ENCODE data around the gene PUDP. TPM values are rescaled to one million over a fixed set of nuclear protein-coding genes. Genes with fewer than 3 reads are reported as not detected.

PUDP gene
- total and polyA plus RNA-seq, 4 donors = 5.3 to 9.4 (median 6.8) TPM

DNA sequence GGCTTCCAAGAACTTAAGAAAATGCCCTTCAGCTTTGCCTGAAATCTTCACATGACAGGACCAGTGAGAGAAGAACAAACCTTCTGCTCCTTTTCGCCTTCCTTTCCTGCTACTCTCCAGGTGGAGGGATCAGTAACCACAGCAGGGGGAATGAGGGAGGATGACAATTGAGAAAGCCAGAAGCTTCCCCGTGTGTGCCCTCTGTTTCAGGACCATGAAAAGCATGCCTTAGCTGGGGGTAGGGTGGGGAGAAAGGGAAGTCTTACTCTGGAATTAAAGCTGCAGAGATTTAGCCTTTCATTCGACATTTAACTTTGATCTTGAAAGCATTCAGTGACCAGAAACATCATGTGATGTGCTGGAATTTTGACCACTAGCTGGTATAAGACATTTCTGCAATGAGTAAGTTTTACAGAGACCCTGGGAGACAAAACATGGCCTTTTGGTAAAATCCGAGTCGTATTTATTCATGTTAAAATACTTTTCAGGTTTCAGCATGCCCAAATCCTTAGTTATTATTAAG is 10.6 kb upstream of the PUDP start:
- no peak for TF ChIP-seq TAF1 (conservative IDR thresholded peaks at IDR 0.05)
- TF ChIP-seq, protein P1, sequence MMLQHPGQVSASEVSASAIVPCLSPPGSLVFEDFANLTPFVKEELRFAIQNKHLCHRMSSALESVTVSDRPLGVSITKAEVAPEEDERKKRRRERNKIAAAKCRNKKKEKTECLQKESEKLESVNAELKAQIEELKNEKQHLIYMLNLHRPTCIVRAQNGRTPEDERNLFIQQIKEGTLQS (IDR thresholded peaks at IDR 0.05) = no peak
- TF ChIP-seq RXRA (IDR thresholded peaks at IDR 0.05) = no peak
- TF ChIP-seq, protein P2, sequence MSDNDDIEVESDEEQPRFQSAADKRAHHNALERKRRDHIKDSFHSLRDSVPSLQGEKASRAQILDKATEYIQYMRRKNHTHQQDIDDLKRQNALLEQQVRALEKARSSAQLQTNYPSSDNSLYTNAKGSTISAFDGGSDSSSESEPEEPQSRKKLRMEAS (IDR thresholded peaks at IDR 0.05) = no peak
- TF ChIP-seq EGR1 (IDR thresholded peaks at IDR 0.05; ENCODE audit: low read depth in 2 of 2) = no peak
- TF ChIP-seq SP1 (IDR thresholded peaks at IDR 0.05) = no peak
- TF ChIP-seq JUND (IDR thresholded peaks at IDR 0.05) = no peak
- TF ChIP-seq GABPA (IDR thresholded peaks at IDR 0.05 in 1 of 2, conservative IDR thresholded peaks at IDR 0.05 in 1 of 2) = no peak
- TF ChIP-seq NR2F2 (IDR thresholded peaks at IDR 0.05) = no peak
- no peak for TF ChIP-seq FOXA1 (IDR thresholded peaks at IDR 0.05)
- TF ChIP-seq RAD21 (IDR thresholded peaks at IDR 0.05) = no peak
- TF ChIP-seq, protein P3, sequence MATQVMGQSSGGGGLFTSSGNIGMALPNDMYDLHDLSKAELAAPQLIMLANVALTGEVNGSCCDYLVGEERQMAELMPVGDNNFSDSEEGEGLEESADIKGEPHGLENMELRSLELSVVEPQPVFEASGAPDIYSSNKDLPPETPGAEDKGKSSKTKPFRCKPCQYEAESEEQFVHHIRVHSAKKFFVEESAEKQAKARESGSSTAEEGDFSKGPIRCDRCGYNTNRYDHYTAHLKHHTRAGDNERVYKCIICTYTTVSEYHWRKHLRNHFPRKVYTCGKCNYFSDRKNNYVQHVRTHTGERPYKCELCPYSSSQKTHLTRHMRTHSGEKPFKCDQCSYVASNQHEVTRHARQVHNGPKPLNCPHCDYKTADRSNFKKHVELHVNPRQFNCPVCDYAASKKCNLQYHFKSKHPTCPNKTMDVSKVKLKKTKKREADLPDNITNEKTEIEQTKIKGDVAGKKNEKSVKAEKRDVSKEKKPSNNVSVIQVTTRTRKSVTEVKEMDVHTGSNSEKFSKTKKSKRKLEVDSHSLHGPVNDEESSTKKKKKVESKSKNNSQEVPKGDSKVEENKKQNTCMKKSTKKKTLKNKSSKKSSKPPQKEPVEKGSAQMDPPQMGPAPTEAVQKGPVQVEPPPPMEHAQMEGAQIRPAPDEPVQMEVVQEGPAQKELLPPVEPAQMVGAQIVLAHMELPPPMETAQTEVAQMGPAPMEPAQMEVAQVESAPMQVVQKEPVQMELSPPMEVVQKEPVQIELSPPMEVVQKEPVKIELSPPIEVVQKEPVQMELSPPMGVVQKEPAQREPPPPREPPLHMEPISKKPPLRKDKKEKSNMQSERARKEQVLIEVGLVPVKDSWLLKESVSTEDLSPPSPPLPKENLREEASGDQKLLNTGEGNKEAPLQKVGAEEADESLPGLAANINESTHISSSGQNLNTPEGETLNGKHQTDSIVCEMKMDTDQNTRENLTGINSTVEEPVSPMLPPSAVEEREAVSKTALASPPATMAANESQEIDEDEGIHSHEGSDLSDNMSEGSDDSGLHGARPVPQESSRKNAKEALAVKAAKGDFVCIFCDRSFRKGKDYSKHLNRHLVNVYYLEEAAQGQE (IDR thresholded peaks at IDR 0.05) = no peak
- TF ChIP-seq, protein P4, sequence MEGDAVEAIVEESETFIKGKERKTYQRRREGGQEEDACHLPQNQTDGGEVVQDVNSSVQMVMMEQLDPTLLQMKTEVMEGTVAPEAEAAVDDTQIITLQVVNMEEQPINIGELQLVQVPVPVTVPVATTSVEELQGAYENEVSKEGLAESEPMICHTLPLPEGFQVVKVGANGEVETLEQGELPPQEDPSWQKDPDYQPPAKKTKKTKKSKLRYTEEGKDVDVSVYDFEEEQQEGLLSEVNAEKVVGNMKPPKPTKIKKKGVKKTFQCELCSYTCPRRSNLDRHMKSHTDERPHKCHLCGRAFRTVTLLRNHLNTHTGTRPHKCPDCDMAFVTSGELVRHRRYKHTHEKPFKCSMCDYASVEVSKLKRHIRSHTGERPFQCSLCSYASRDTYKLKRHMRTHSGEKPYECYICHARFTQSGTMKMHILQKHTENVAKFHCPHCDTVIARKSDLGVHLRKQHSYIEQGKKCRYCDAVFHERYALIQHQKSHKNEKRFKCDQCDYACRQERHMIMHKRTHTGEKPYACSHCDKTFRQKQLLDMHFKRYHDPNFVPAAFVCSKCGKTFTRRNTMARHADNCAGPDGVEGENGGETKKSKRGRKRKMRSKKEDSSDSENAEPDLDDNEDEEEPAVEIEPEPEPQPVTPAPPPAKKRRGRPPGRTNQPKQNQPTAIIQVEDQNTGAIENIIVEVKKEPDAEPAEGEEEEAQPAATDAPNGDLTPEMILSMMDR (IDR thresholded peaks at IDR 0.05; ENCODE audit: low read depth, low read length, missing input control) = no peak
- no peak for TF ChIP-seq ZBTB33 (IDR thresholded peaks at IDR 0.05)
- TF ChIP-seq HNF4A (conservative IDR thresholded peaks at IDR 0.05) = no peak
- TF ChIP-seq FOXA2 (IDR thresholded peaks at IDR 0.05) = no peak
- no peak for TF ChIP-seq YY1 (IDR thresholded peaks at IDR 0.05)
- no peak for TF ChIP-seq HNF4G (IDR thresholded peaks at IDR 0.05)
- H3K9ac ChIP-seq (ENCODE audit: low read depth in 1 of 2, low read length in 2 of 2) = no peak overlapping the region
- H3K27me3 ChIP-seq (ENCODE audit: control insufficient read depth in 4 of 4, insufficient read depth in 4 of 4, low read length in 3 of 4) = no peaks in the 10 kb centered on the region
- H3K4me3 ChIP-seq (ENCODE audit: low read depth in 1 of 3, low read length in 3 of 3) = no peak overlapping the region
- no peaks in the 10 kb centered on the region for H3K36me3 ChIP-seq (ENCODE audit: control insufficient read depth in 4 of 4, insufficient read depth in 3 of 4, low read depth in 1 of 4, low read length in 3 of 4)
- 79% methylated on average over 5 of the region's 5 CpGs for WGBS
- no peaks in the 10 kb centered on the region for H3K4me1 ChIP-seq (ENCODE audit: control insufficient read depth in 4 of 4, insufficient read depth in 4 of 4, low read length in 3 of 4)
- H3K9me3 ChIP-seq (ENCODE audit: control insufficient read depth in 4 of 4, low read length in 3 of 4) = no peaks in the 10 kb centered on the region
- no peak for DNase-seq (ENCODE audit: low spot score)
- H3K27ac ChIP-seq (ENCODE audit: low read depth in 1 of 2, low read length in 2 of 2) = no peak overlapping the region

Measured in liver (tissue), 9 donors.